Kidney capillary endothelial cell (primary cell): ENCODE measurements around the gene AARS2.

Source experiments
- DNase-seq: peaks from one replicate; pipeline ENCODE4 v3.0.0-alpha.2; 2018; ENCODE audit warnings: low spot score

AARS2 gene

GRCh38 chr6:44275749-44276648 is 37.1 kb downstream of the AARS2 start:
- no peak for DNase-seq

- DNase-seq, result no peak
Measured at GRCh38 chr6:44275271-44275748, 37.8 kb downstream of the AARS2 start.

- DNase-seq, result no peak
Measured at GRCh38 chr6:44273617-44274016, 39.5 kb downstream of the AARS2 start.

- no peak for DNase-seq
Measured at GRCh38 chr6:44272999-44273566, 40.1 kb downstream of the AARS2 start.

GRCh38 chr6:44272529-44272928 is 40.6 kb downstream of the AARS2 start:
- DNase-seq, result no peak

GRCh38 chr6:44271914-44272313 is 41.2 kb downstream of the AARS2 start:
- DNase-seq, result no peak

GRCh38 chr6:44271406-44271723 is 41.8 kb downstream of the AARS2 start:
- DNase-seq, result no peak

DNA sequence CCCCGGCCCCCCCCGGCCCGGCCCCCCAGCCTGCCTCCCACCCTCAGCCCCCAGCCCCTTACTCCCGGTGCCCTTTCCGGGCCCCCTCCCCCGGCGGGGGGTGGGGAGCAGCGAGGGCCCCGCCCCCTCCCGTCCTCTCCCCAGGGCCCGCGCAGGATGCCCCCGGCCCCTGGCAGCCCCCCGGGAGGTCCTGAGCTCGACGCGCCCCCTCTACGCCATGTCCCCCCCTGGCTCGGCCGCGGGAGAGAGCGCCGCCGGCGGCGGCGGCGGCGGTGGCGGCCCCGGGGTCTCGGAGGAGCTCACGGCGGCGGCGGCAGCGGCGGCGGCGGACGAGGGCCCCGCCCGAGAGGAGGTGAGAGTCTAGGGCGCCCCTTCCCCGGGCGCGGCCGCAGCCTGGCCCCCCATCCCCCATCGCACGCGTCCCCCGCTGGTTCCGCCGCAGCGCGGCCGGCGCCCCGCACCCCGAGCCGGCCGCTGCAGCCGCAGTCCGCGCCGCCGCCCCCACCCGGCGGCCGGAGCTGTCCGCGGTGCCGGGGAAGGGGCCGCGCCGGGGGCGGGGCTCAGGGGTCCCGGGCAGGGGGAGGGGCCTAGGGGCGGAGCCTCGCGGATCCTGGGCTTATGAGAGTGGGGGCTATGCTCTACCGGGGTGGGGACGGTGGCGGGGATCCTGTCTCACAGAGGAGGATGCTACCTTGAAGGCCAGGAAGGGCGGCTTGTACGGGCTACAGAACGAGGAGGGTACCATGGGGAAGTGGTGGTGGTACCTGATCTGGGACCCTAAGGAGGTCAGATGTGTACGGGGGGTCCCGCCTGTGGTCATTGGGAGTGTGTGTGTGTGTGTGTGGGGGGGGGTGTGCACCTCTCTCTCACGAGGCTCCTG is 42.4 kb downstream of the AARS2 start:
- no peak for DNase-seq

- no peak for DNase-seq
Measured at GRCh38 chr6:44269921-44270525, 43.1 kb downstream of the AARS2 start, which contains the start of gene TMEM151B. TSS of gene TMEM151B (plus strand) at chr6:44270450. CDS start at chr6:44270743, 293 bp downstream.

DNA sequence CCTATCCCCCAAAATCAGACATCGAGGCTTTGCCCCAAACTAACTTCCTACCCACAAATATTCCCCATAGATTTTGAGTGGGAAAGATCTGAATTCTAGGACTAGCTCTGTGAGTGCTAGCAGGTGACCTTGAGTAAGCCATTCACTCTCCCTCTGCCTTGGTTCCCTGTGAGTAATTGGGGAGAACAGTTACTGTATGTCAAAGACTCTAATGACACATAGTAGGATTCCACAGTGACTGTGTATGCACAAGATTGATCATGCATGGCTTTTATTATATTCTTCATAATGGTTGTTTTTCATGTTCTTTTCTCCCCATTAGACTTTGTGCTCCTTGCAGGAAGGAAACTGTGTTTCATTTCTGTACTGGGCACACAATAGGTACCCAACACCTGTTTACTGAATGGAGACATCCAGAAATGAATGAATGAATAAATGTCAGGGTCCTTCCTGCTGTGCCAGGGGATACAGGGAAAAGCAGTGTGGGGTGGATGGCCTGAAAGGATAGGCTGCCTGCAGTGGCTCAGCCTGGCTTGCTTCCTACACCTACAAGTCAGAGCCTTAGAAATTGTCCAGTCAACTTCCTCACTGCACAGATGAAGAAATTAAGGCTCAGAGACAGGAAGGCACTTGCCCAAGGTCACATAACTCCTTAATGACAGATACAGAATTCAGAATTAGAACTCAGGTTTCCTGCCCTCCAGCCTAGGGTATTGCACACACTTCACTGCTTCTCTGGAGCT is 43.8 kb downstream of the AARS2 start:
- DNase-seq, result peak; percentile 59

GRCh38 chr6:44268095-44268628 is 45.0 kb downstream of the AARS2 start:
- DNase-seq, result peak; percentile 57

- no peak for DNase-seq
Measured at GRCh38 chr6:44267252-44267651, 45.9 kb downstream of the AARS2 start.

DNA sequence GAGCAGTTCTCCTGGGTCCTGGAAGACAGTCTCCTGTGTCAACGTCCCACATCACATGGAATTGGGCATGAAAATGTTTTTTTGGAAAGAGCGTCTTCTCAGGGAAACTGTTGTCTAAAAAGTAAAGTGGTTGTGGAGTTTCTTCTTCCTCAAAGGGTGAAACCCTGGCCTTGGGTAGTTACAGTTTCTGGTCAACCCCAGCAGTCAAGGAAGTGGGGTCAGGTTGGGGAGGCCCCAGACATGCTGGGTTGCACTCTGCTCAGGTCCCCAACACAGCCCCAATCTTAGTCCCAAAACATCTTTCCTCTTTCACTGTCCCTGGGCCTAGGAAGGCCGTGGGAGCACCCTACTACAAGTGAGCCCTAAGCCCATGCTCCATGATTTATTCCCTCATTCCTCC is 46.8 kb downstream of the AARS2 start:
- no peak for DNase-seq

- DNase-seq, result no peak
Measured at GRCh38 chr6:44265722-44266233, 47.4 kb downstream of the AARS2 start.

DNA sequence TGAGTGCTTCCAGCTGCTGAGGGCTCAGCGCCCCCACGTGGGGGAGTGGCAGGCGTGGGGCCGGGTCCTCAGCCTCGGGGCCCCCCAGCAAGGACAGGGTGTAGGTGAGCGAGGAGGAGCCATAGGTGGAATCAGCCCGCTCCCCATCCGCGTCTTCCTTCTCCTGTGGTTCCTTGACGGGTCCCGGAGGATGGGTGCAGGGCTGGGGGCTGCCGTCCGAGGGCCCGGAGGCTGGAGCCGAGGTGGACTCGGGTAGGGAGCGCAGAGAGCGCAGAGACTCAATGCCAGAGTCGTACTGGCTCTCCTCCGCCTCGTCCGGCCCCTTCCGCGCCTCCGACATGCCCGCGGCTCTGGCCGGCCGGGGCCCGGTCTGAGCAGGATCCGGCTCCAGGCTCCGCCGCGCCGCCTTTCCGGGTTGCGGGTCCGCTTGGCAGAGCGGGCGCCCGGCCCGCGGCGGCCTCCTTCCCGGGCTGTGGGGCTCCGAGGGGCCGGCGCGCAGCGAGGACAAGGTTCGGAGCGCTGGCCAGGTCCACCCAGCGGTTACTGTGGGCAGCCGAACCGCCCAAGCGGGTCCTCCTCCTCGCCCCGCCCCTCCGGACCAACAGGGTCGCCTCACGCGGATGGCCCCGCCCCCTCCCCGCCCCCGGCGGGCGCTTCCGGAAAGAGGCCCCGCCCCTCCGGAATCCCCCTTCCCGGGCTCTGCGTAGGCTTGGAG is 48.0 kb downstream of the AARS2 start, which contains the start of gene NFKBIE:
Gene NFKBIE (minus strand): TSS at position 545 of the 715 bp plus-strand sequence. CDS start 205 bp downstream, at position 340.
- DNase-seq, result peak; percentile 80

- no peak for DNase-seq
Measured at GRCh38 chr6:44264154-44265006, 48.8 kb downstream of the AARS2 start.

DNA sequence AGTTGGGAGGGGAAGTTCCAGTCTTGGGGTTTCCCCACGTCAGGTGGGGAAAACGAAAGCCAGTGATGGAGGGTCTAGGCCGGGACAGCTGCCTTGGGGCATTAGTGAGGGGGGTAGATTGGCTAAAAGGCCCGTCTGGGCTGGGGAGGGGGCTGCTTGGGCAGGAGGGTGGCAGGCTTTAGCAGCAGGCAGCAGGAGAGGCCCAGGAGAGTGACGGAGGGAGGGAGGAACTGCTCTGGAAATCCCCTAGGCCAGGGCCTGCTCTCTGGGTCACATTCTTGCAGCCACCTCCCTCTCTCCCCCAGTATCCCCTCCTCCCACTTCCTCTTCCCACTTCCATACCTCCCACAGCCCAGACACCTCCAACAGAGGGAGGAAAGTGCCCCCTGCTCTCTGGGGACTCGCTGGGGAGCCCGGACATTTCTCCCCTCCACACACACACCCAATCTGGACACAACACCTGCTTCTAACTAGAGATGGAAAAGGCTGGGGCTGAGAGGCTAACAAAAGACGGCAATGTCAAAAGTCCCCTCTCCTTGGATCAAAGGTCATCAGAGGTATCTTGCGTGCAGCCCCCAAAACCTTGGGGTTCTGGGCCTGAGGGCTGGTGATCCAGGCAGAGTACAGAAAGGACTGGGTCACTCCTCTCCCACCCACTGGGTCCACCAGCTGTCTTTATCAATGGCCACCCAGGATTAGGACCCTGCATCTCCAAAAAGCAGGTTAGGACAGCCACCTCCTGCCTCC is 49.6 kb downstream of the AARS2 start:
- no peak for DNase-seq
